Stimulated activated CD4-positive, alpha-beta T cell treated with anti-CD3 and anti-CD28 coated beads, Interleukin-4, amount 100 ng/mL, for 1 hour (primary cell): ENCODE measurements around the gene HDLBP.
A peak's percentile ranks its signal among the peaks of the same experiment; 100 is the strongest.
"Not testable (repeated sequence)": the region's sequence is repeated elsewhere in the genome, so short reads cannot be mapped to it uniquely, and the experiment has no call there.

ENCODE experiments used
- DNase-seq: peaks from one replicate; pipeline ENCODE4 v3.0.0-alpha.2; 2020

The HDLBP gene

GRCh38 chr2:241334813-241335212, 19.3 kb upstream of the HDLBP start:
- DNase-seq: no peak

GRCh38 chr2:241330616-241330981, 15.1 kb upstream of the HDLBP start:
- no peak for DNase-seq

- DNase-seq: no peak
Observed at GRCh38 chr2:241329669-241330615, 14.5 kb upstream of the HDLBP start.

GRCh38 chr2:241325257-241325656, 9.8 kb upstream of the HDLBP start:
- no peak for DNase-seq

- no peak for DNase-seq
Observed at GRCh38 chr2:241324775-241325174, 9.3 kb upstream of the HDLBP start.

GRCh38 chr2:241323778-241324177, 8.3 kb upstream of the HDLBP start:
- no peak for DNase-seq

GRCh38 chr2:241321886-241322285, 6.4 kb upstream of the HDLBP start:
- DNase-seq: no peak

- DNase-seq: no peak
Observed at GRCh38 chr2:241321033-241321432, 5.6 kb upstream of the HDLBP start.

GRCh38 chr2:241320394-241320793, 4.9 kb upstream of the HDLBP start:
- no peak for DNase-seq

GRCh38 chr2:241318830-241319229, 3.4 kb upstream of the HDLBP start:
- not testable (repeated sequence) for DNase-seq

GRCh38 chr2:241317391-241317790, 1.9 kb upstream of the HDLBP start:
- no peak for DNase-seq

- DNase-seq: no peak
Observed at GRCh38 chr2:241316825-241317224, 1.4 kb upstream of the HDLBP start.

GRCh38 chr2:241315879-241316631, 583 bp upstream of the HDLBP start, which contains the start of gene SEPTIN2:
Gene SEPTIN2, plus strand, starts transcription at chr2:241315925. Its CDS starts 8,308 bp downstream, at chr2:241324233.
- DNase-seq: peak; percentile 76

- DNase-seq: no peak
Observed at GRCh38 chr2:241314226-241315092, 1.0 kb downstream of the HDLBP start.

GRCh38 chr2:241313543-241314095, 1.9 kb downstream of the HDLBP start:
- no peak for DNase-seq

GRCh38 chr2:241312082-241312481, 3.4 kb downstream of the HDLBP start:
- no peak for DNase-seq

- DNase-seq: no peak
Observed at GRCh38 chr2:241310917-241311566, 4.4 kb downstream of the HDLBP start.

GRCh38 chr2:241309684-241310117, 5.8 kb downstream of the HDLBP start:
- peak; percentile 64 for DNase-seq

GRCh38 chr2:241308832-241309500, 6.5 kb downstream of the HDLBP start:
- DNase-seq: no peak

GRCh38 chr2:241308267-241308666, 7.2 kb downstream of the HDLBP start:
- DNase-seq: no peak

GRCh38 chr2:241307055-241307454, 8.4 kb downstream of the HDLBP start:
- no peak for DNase-seq
